ENCODE measurements around the gene SPSB2. TPM values are rescaled to one million over a fixed set of nuclear protein-coding genes. Genes with fewer than 3 reads are reported as not detected.

SPSB2 gene
- total and polyA plus RNA-seq, 9 of the 15 experiments (the other 6 are each of a cell fraction or from before 2014, with no cell fraction given) = 0.10 to 10.6 (median 1.9) TPM

- TF ChIP-seq ESRRA (IDR thresholded peaks at IDR 0.05; ENCODE audit: borderline replicate concordance, low read depth) = peak; percentile 53; the same call in 1 of the 2 replicates
- no peak for TF ChIP-seq PHTF2 (CRISPR knock-in tag; IDR thresholded peaks at IDR 0.05)
- TF ChIP-seq, protein P1, sequence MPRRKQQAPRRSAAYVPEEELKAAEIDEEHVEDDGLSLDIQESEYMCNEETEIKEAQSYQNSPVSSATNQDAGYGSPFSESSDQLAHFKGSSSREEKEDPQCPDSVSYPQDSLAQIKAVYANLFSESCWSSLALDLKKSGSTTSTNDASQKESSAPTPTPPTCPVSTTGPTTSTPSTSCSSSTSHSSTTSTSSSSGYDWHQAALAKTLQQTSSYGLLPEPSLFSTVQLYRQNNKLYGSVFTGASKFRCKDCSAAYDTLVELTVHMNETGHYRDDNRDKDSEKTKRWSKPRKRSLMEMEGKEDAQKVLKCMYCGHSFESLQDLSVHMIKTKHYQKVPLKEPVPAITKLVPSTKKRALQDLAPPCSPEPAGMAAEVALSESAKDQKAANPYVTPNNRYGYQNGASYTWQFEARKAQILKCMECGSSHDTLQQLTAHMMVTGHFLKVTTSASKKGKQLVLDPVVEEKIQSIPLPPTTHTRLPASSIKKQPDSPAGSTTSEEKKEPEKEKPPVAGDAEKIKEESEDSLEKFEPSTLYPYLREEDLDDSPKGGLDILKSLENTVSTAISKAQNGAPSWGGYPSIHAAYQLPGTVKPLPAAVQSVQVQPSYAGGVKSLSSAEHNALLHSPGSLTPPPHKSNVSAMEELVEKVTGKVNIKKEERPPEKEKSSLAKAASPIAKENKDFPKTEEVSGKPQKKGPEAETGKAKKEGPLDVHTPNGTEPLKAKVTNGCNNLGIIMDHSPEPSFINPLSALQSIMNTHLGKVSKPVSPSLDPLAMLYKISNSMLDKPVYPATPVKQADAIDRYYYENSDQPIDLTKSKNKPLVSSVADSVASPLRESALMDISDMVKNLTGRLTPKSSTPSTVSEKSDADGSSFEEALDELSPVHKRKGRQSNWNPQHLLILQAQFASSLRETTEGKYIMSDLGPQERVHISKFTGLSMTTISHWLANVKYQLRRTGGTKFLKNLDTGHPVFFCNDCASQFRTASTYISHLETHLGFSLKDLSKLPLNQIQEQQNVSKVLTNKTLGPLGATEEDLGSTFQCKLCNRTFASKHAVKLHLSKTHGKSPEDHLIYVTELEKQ (CRISPR knock-in tag; IDR thresholded peaks at IDR 0.05) = no peak
- TF ChIP-seq CLOCK (CRISPR knock-in tag; IDR thresholded peaks at IDR 0.05; ENCODE audit: borderline replicate concordance) = no peak
- TF ChIP-seq, protein P2, sequence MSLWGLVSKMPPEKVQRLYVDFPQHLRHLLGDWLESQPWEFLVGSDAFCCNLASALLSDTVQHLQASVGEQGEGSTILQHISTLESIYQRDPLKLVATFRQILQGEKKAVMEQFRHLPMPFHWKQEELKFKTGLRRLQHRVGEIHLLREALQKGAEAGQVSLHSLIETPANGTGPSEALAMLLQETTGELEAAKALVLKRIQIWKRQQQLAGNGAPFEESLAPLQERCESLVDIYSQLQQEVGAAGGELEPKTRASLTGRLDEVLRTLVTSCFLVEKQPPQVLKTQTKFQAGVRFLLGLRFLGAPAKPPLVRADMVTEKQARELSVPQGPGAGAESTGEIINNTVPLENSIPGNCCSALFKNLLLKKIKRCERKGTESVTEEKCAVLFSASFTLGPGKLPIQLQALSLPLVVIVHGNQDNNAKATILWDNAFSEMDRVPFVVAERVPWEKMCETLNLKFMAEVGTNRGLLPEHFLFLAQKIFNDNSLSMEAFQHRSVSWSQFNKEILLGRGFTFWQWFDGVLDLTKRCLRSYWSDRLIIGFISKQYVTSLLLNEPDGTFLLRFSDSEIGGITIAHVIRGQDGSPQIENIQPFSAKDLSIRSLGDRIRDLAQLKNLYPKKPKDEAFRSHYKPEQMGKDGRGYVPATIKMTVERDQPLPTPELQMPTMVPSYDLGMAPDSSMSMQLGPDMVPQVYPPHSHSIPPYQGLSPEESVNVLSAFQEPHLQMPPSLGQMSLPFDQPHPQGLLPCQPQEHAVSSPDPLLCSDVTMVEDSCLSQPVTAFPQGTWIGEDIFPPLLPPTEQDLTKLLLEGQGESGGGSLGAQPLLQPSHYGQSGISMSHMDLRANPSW (CRISPR knock-in tag; IDR thresholded peaks at IDR 0.05) = no peak
- no peak for TF ChIP-seq CREB3 (tag; conservative IDR thresholded peaks at IDR 0.05; ENCODE audit: low read depth)
- no peak for TF ChIP-seq ZFP36 (IDR thresholded peaks at IDR 0.05; ENCODE audit: low read depth, low read length, partially characterized antibody)
- TF ChIP-seq NR2C2 (CRISPR knock-in tag; IDR thresholded peaks at IDR 0.05) = no peak
- peak; percentile 27; the same call in 1 of the 2 replicates for TF ChIP-seq NR2C2 (tag; IDR thresholded peaks at IDR 0.05)
- TF ChIP-seq CBFB (CRISPR knock-in tag; IDR thresholded peaks at IDR 0.05) = no peak
- no peak for TF ChIP-seq ASH1L (IDR thresholded peaks at IDR 0.05; ENCODE audit: borderline replicate concordance, low read depth, partially characterized antibody)
- TF ChIP-seq CHD1 (IDR thresholded peaks at IDR 0.05; ENCODE audit: low read length) = no peak
- no peak for TF ChIP-seq HLTF (IDR thresholded peaks at IDR 0.05)
- peak; percentile 85 for TF ChIP-seq L3MBTL2 (IDR thresholded peaks at IDR 0.05)
- 0 out of 4 replicates have a peak, but pooled peaks of 1 of the 2 experiments have one; percentile 12 for TF ChIP-seq TBL1XR1 (IDR thresholded peaks at IDR 0.05; ENCODE audit: low read length in 2 of 2)
- TF ChIP-seq ZNF589 (CRISPR knock-in tag; IDR thresholded peaks at IDR 0.05; ENCODE audit: low read depth) = no peak
- no peak; the same call in 1 of the 2 replicates for TF ChIP-seq SMARCA4 (IDR thresholded peaks at IDR 0.05)
- TF ChIP-seq FOS (IDR thresholded peaks at IDR 0.05; ENCODE audit: extremely low read depth, insufficient read length) = no peak
Measured at GRCh38 chr12:6890789-6891645, 17.9 kb upstream of the SPSB2 start (continued).

Data from K562 (cell line).